NAMALWA (cell line): ENCODE measurements around the gene PRKAR1B.
"Not testable (repeated sequence)": the region's sequence is repeated elsewhere in the genome, so short reads cannot be mapped to it uniquely, and the experiment has no call there.

ENCODE experiments used
- DNase-seq: peaks from one replicate; pipeline ENCODE4 v3.0.0-alpha.2; 2015; ENCODE audit warnings: low spot score

The PRKAR1B gene

GRCh38 chr7:556837-557557 is 170.1 kb downstream of the PRKAR1B start:
- no peak for DNase-seq

GRCh38 chr7:556291-556826 is 170.7 kb downstream of the PRKAR1B start:
- no peak for DNase-seq

GRCh38 chr7:555551-556160 is 171.4 kb downstream of the PRKAR1B start:
- no peak for DNase-seq

GRCh38 chr7:553636-554111 is 173.4 kb downstream of the PRKAR1B start:
- no peak for DNase-seq

- no peak for DNase-seq
These were observed 174.0 kb downstream of the PRKAR1B start for GRCh38 chr7:552868-553635.

- not testable (repeated sequence) for DNase-seq
These were observed 174.8 kb downstream of the PRKAR1B start for GRCh38 chr7:552151-552867.

GRCh38 chr7:551615-551970 is 175.5 kb downstream of the PRKAR1B start:
- not testable (repeated sequence) for DNase-seq

GRCh38 chr7:550881-551614 is 176.0 kb downstream of the PRKAR1B start:
- DNase-seq = no peak

- DNase-seq = no peak
These were observed 177.0 kb downstream of the PRKAR1B start for GRCh38 chr7:549891-550625.

GRCh38 chr7:549066-549890 is 177.8 kb downstream of the PRKAR1B start:
- no peak for DNase-seq

GRCh38 chr7:548401-548800 is 178.7 kb downstream of the PRKAR1B start:
- no peak for DNase-seq

GRCh38 chr7:545470-545869 is 181.6 kb downstream of the PRKAR1B start:
- no peak for DNase-seq

- DNase-seq = no peak
These were observed 182.5 kb downstream of the PRKAR1B start for GRCh38 chr7:544338-545221.

GRCh38 chr7:543501-544337 is 183.4 kb downstream of the PRKAR1B start:
- DNase-seq = no peak

GRCh38 chr7:542713-543500 is 184.2 kb downstream of the PRKAR1B start:
- no peak for DNase-seq

GRCh38 chr7:542131-542712 is 184.9 kb downstream of the PRKAR1B start:
- DNase-seq = no peak

GRCh38 chr7:541661-542060 is 185.4 kb downstream of the PRKAR1B start:
- DNase-seq = no peak
